Bronchial epithelial cell (primary cell): ENCODE measurements around the gene KIAA0930. TPM values are rescaled to one million over a fixed set of nuclear protein-coding genes. Genes with fewer than 3 reads are reported as not detected.

Experiments used
- DNase-seq: peaks from one replicate; pipeline ENCODE4 v3.0.0-alpha.2; 2010; ENCODE audit warnings: low read depth
- FAIRE-seq: peaks from 2 replicates; lab custom pipeline; 2011; peaks lifted over from hg19 to GRCh38; lab: Jason Lieb, UNC
- H3K27me3 ChIP-seq: 2 replicates; pipeline ENCODE4 v1.5.1; 2011; ENCODE audit warnings: low read length; ENCODE audit not compliant: control insufficient read depth, insufficient read depth
- H3K36me3 ChIP-seq: 2 replicates; pipeline ENCODE4 v1.5.1; 2011; ENCODE audit warnings: low read length; ENCODE audit not compliant: control insufficient read depth, insufficient read depth
- H3K4me3 ChIP-seq: 2 replicates; pipeline ENCODE4 v1.5.1; 2011; ENCODE audit warnings: mild to moderate bottlenecking, low read depth, low read length, control low read depth
- CTCF ChIP-seq: IDR thresholded peaks from 2 replicates; pipeline ENCODE4 v1.5.1; 2011; ENCODE audit warnings: mild to moderate bottlenecking, moderate library complexity, low read length, control low read depth, inconsistent platforms; ENCODE audit not compliant: insufficient read depth, severe bottlenecking
- total RNA-seq: library from RNA; depleted of rRNA; stranded (reverse); fragments of >200 nt; gene quantifications from 2 replicates; pipeline ENCODE4 v1.2.1, GENCODE V29; 2014

KIAA0930 gene
- total RNA-seq, 1 donor from 2014 or later: 78.5 TPM

- DNase-seq (no peak), FAIRE-seq (no peak)
- H3K27me3 ChIP-seq: no peaks in the 10 kb centered on the region
- TF ChIP-seq CTCF: no peak
- no peak overlapping the region for H3K4me3 ChIP-seq
- H3K36me3 ChIP-seq: peaks cover 64% of the 10 kb centered on the region
These were observed 40.5 kb downstream of the KIAA0930 start for GRCh38 chr22:45200230-45200629.

GRCh38 chr22:45199723-45200122, 41.0 kb downstream of the KIAA0930 start:
- Histone ChIP-seq H3K27me3 (no peaks in the 10 kb centered on the region), H3K36me3 (peaks cover 62% of the 10 kb centered on the region), H3K4me3 (no peak overlapping the region)
- DNase-seq (no peak), FAIRE-seq (no peak)
- TF ChIP-seq CTCF: no peak

- Histone ChIP-seq H3K4me3 (no peak overlapping the region), H3K27me3 (no peaks in the 10 kb centered on the region), H3K36me3 (peaks cover 59% of the 10 kb centered on the region)
- FAIRE-seq (no peak), DNase-seq (no peak)
- no peak for TF ChIP-seq CTCF
These were observed 42.3 kb downstream of the KIAA0930 start for GRCh38 chr22:45198463-45198795.

GRCh38 chr22:45197606-45198462, 42.9 kb downstream of the KIAA0930 start:
- no peak for TF ChIP-seq CTCF
- DNase-seq (no peak), FAIRE-seq (no peak)

GRCh38 chr22:45196926-45197605, 43.6 kb downstream of the KIAA0930 start:
- DNase-seq (no peak), FAIRE-seq (no peak)
- Histone ChIP-seq H3K36me3 (peaks cover 49% of the 10 kb centered on the region), H3K27me3 (no peaks in the 10 kb centered on the region), H3K4me3 (no peak overlapping the region)
- no peak for TF ChIP-seq CTCF

More at GRCh38 chr22:45197606-45198462, 42.9 kb downstream of the KIAA0930 start:
- Histone ChIP-seq H3K36me3 (peaks cover 54% of the 10 kb centered on the region), H3K27me3 (no peaks in the 10 kb centered on the region), H3K4me3 (no peak overlapping the region)
